CD4-positive, alpha-beta T cell (primary cell): Measurements from ENCODE around the gene MAN1B1. TPM values are rescaled to one million over a fixed set of nuclear protein-coding genes. Genes with fewer than 3 reads are reported as not detected.

Source experiments
- ATAC-seq: fragments of 200-7000 bp; cut with Tn5 transposase; one replicate; pipeline ENCODE4 v1.10.0; 2022; ENCODE audit warnings: mild to moderate bottlenecking; ENCODE audit not compliant: poor library complexity
- CTCF ChIA-PET: fragments of 350-600 bp; sonication (Branson Sonifier 250); formaldehyde crosslinking; loops from one replicate; lab custom pipeline; 2021; ENCODE audit warnings: antibody characterized with exemption, inconsistent platforms; lab: Charles Lee
- POLR2A ChIA-PET: fragments of 350-600 bp; sonication (Branson Sonifier 250); formaldehyde crosslinking; loops from one replicate; lab custom pipeline; 2021; ENCODE audit warnings: antibody characterized with exemption, inconsistent platforms; lab: Charles Lee
- DNase-seq, 14 experiments: peaks; one replicate each; pipeline ENCODE4 v3.0.0-alpha.2; 2013 to 2020; ENCODE audit warnings: mixed read lengths in 2 of 14
- H3K27ac ChIP-seq, 2 donors: one replicate each; pipeline versions ENCODE4 v1.5.1 to v1.7.0; 2013; ENCODE audit warnings: low read length in 2 of 2, low read depth in 1 of 2, mild to moderate bottlenecking in 1 of 2
- H3K27me3 ChIP-seq, 2 experiments: 1 replicate in 1 of 2; 2 replicates in 1 of 2; pipeline versions ENCODE4 v1.6.1 to v1.7.0; 2013; ENCODE audit warnings: low read length in 2 of 2, control low read depth in 1 of 2, mild to moderate bottlenecking in 1 of 2, moderate library complexity in 1 of 2; ENCODE audit not compliant: insufficient read depth in 2 of 2, control insufficient read depth in 1 of 2
- H3K36me3 ChIP-seq: one replicate; pipeline ENCODE4 v1.6.1; 2013; ENCODE audit warnings: low read length, control low read depth; ENCODE audit not compliant: insufficient read depth
- H3K4me1 ChIP-seq: one replicate; pipeline ENCODE4 v1.6.1; 2013; ENCODE audit warnings: low read length, control low read depth; ENCODE audit not compliant: insufficient read depth
- H3K4me3 ChIP-seq: one replicate; pipeline ENCODE4 v1.5.1; 2013; ENCODE audit warnings: mild to moderate bottlenecking, low read length, moderate library complexity
- H3K9me3 ChIP-seq, 2 experiments: 1 replicate in 1 of 2; 2 replicates in 1 of 2; pipeline versions ENCODE4 v1.6.1 to v1.7.0; 2013; ENCODE audit warnings: low read length in 2 of 2, mild to moderate bottlenecking in 2 of 2, control low read depth in 1 of 2, moderate library complexity in 1 of 2; ENCODE audit not compliant: control insufficient read depth in 1 of 2, insufficient read depth in 1 of 2
- H3K27ac Mint-ChIP-seq: one replicate; pipeline ENCODE4 v1.8.0; 2020; ENCODE audit warnings: mixed read lengths
- H3K27me3 Mint-ChIP-seq: one replicate; pipeline ENCODE4 v1.8.0; 2021; ENCODE audit warnings: mixed read lengths
- H3K36me3 Mint-ChIP-seq: one replicate; pipeline ENCODE4 v1.8.0; 2021; ENCODE audit warnings: low read depth, mixed read lengths
- H3K4me1 Mint-ChIP-seq: one replicate; pipeline ENCODE4 v1.8.0; 2021; ENCODE audit warnings: low read depth, mixed read lengths
- H3K4me3 Mint-ChIP-seq: one replicate; pipeline ENCODE4 v1.8.0; 2020; ENCODE audit warnings: mild to moderate bottlenecking, mixed read lengths
- H3K9me3 Mint-ChIP-seq: one replicate; pipeline ENCODE4 v1.8.0; 2020; ENCODE audit warnings: mixed read lengths
- CTCF ChIP-seq: fragments of 200-600 bp; IDR thresholded peaks from one replicate; pipeline ENCODE4 v1.8.0; 2022; ENCODE audit warnings: antibody characterized with exemption, mild to moderate bottlenecking
- intact Hi-C, 2 experiments: fragments of 100-400 bp; cut with DNase I in 1 of 2; cut with micrococcal nuclease in 1 of 2; formaldehyde crosslinking; loops; one replicate each; pipeline versions ENCODE4 v1.15.1 to v1.9.0; 2023 to 2025; cut with DNase I, micrococcal nuclease
- total RNA-seq, 174 experiments: library from RNA in 2 of 174; stranded (reverse) in 2 of 174; gene quantifications; one replicate each; pipeline ENCODE4 v1.2.3 and lab custom pipeline; 2021 to 2026

Gene MAN1B1
- total RNA-seq, 2 experiments from 2014 or later: 60.9 to 66.9 TPM

- Mint-ChIP-seq H3K36me3 (no peaks in the 10 kb centered on the region), H3K9me3 (no peaks in the 10 kb centered on the region), H3K4me1 (peaks cover 5% of the 10 kb centered on the region), H3K4me3 (no peak overlapping the region), H3K27me3 (peaks cover 80% of the 10 kb centered on the region), H3K27ac (no peak overlapping the region)
- Histone ChIP-seq H3K4me1 (peaks cover 8% of the 10 kb centered on the region), H3K27me3 (peaks cover 72 to 78% of the 10 kb centered on the region in 2 experiments), H3K9me3 (peaks cover 0 to 47% of the 10 kb centered on the region in 2 experiments), H3K4me3 (no peak overlapping the region), H3K27ac (no peak overlapping the region), H3K36me3 (no peaks in the 10 kb centered on the region)
- CTCF ChIA-PET: no interaction called here
- TF ChIP-seq CTCF: no peak
- POLR2A ChIA-PET: interaction anchor here (2.4 kb wide), 1 partner anchor 10 kb away, joined by 7 read pairs; no protein-coding TSS in a partner anchor
- intact Hi-C loops: no loop called here
- ATAC-seq (no peak), DNase-seq (no peak)
Observed at GRCh38 chr9:137139468-137140150, 52.8 kb downstream of the MAN1B1 start.

- intact Hi-C loops: no loop called here
- H3K4me1 ChIP-seq: peaks cover 8% of the 10 kb centered on the region
- Mint-ChIP-seq H3K36me3 (no peaks in the 10 kb centered on the region), H3K27me3 (peaks cover 72% of the 10 kb centered on the region), H3K9me3 (no peaks in the 10 kb centered on the region), H3K4me3 (no peak overlapping the region), H3K27ac (no peak overlapping the region), H3K4me1 (peaks cover 5% of the 10 kb centered on the region)
- DNase-seq: no peak
- no peak for TF ChIP-seq CTCF
- no peak overlapping the region for H3K27ac ChIP-seq
- ChIA-PET CTCF (no interaction called here), POLR2A (interaction anchor here (2.4 kb wide), 1 partner anchor 11 kb away, joined by 7 read pairs; no protein-coding TSS in a partner anchor)
- H3K9me3 ChIP-seq: peaks cover 0 to 47% of the 10 kb centered on the region in 2 experiments
- no peak overlapping the region for H3K4me3 ChIP-seq
- peaks cover 72 to 78% of the 10 kb centered on the region in 2 experiments for H3K27me3 ChIP-seq
- no peaks in the 10 kb centered on the region for H3K36me3 ChIP-seq
- no peak for ATAC-seq
Observed at GRCh38 chr9:137140151-137141012, 53.6 kb downstream of the MAN1B1 start.

GRCh38 chr9:137141050-137141810 lies 54.4 kb downstream of the MAN1B1 start:
- TF ChIP-seq CTCF: no peak
- Mint-ChIP-seq H3K4me3 (no peak overlapping the region), H3K27me3 (peaks cover 63% of the 10 kb centered on the region), H3K27ac (no peak overlapping the region), H3K4me1 (peaks cover 5% of the 10 kb centered on the region), H3K36me3 (no peaks in the 10 kb centered on the region), H3K9me3 (no peaks in the 10 kb centered on the region)
- no peak overlapping the region for H3K4me3 ChIP-seq
- H3K9me3 ChIP-seq: peaks cover 0 to 46% of the 10 kb centered on the region in 2 experiments
- CTCF ChIA-PET: no interaction called here
- H3K4me1 ChIP-seq: peaks cover 8% of the 10 kb centered on the region
- POLR2A ChIA-PET: no interaction called here
- H3K36me3 ChIP-seq: no peaks in the 10 kb centered on the region
- intact Hi-C loops: no loop called here
- ATAC-seq (no peak), DNase-seq (no peak)
- no peak overlapping the region for H3K27ac ChIP-seq
- peaks cover 64 to 72% of the 10 kb centered on the region in 2 experiments for H3K27me3 ChIP-seq
